Activated naive CD4-positive, alpha-beta T cell treated with anti-CD3 and anti-CD28 coated beads, Interleukin-2, amount 10 ng/mL, durations not matched to agents 5 hours and 36 hours (primary cell): ENCODE measurements around the gene HSD17B4. TPM values are rescaled to one million over a fixed set of nuclear protein-coding genes. Genes with fewer than 3 reads are reported as not detected.

Source experiments
- total RNA-seq, 2 experiments: library from RNA; stranded (reverse); gene quantifications; one replicate each; pipeline ENCODE4 v1.2.3, GENCODE V29; 2021

HSD17B4 gene
- total RNA-seq = 10 to 100 TPM; 62.5 to 63.4 TPM

GRCh38 chr5:119452373-119453039 is at the start of gene HSD17B4:
Gene HSD17B4, plus strand, starts transcription at chr5:119452497. Its CDS starts 79 bp downstream, at chr5:119452576.

Other genes starting within 250 kb of the HSD17B4 start
- 100 to 1,000 TPM; 181 to 192 TPM for gene TNFAIP8, start 96.5 kb upstream of the HSD17B4 start, total RNA-seq
- not detected for gene FAM170A, start 177.1 kb downstream of the HSD17B4 start, total RNA-seq